ENCODE measurements around the gene ANKRD31. TPM values are rescaled to one million over a fixed set of nuclear protein-coding genes. Genes with fewer than 3 reads are reported as not detected.
"Not testable (repeated sequence)": the region's sequence is repeated elsewhere in the genome, so short reads cannot be mapped to it uniquely, and the experiment has no call there.

ANKRD31 gene
- polyA plus RNA-seq, 3 donors, result 0.43 to 0.66 (median 0.46) TPM

DNA sequence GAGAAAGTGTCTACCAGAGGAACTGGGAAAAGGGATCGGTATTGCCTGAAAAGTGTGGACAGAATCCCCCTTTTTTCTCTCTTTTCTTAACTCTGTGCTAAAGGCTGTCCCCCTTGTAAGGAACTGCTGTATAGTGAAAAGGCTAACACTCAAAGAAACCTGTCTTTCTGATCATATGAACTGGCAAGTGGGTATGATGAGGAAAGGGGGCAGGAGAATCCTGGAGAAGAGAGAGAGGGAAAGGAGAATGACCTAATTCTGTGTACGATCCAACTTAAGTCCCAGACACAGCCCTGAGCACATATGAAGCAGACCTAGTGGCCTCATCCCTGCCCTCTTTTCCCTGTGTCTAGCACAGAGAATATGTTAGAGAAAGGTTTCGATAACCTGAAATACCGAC, 967 bp downstream of the ANKRD31 start:
- DNase-seq, result no peak

DNA sequence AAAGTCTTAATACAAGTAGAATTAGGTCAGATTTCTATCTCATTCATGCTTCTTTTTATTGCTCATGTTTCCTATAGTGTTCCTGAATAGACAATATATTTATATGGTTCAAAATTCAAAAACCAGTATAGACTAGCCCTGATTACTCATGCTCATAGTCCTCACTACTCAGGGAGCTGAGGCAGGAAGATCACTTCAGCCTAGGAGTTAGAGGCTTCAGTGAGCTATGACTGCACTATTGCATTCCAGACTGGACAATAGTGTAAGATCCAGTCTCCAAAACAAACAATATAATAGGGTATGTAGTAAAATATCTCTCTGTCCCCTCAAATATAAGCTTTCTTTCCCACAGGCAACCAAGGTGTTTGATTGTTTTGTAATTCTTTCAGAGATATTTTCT, 2.4 kb downstream of the ANKRD31 start:
- DNase-seq, result no peak

DNA sequence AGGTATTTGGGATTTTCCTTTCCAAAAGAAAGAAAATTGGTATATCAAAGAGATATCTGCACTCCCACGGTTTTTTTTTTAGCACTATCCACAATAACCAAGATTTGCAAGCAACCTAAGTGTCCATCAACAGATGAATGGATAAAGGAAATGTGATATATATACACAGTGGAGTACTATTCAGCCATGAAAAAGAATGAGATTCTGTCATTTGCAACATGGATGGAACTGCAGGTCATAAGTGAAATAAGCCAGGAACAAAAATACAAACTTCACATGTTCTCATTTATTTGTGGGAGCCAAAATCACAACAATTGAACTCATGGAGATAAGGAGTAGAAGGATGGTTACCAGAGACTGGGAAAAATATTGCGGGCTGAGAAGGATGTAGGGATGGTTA, 9.8 kb downstream of the ANKRD31 start:
- no peak for DNase-seq

GRCh38 chr5:75225506-75225905, 11.2 kb downstream of the ANKRD31 start:
- no peak for DNase-seq

GRCh38 chr5:75220787-75221186, 15.9 kb downstream of the ANKRD31 start:
- not testable (repeated sequence) for DNase-seq

- no peak for DNase-seq
These were observed 21.8 kb downstream of the ANKRD31 start for GRCh38 chr5:75214928-75215327.

- DNase-seq, result no peak
These were observed 22.3 kb downstream of the ANKRD31 start for GRCh38 chr5:75214409-75214808.

GRCh38 chr5:75203604-75204003, 33.1 kb downstream of the ANKRD31 start:
- DNase-seq, result no peak

- no peak for DNase-seq
These were observed 33.7 kb downstream of the ANKRD31 start for GRCh38 chr5:75202935-75203334.

- no peak for DNase-seq
These were observed 35.9 kb downstream of the ANKRD31 start for GRCh38 chr5:75200776-75201175.

DNA sequence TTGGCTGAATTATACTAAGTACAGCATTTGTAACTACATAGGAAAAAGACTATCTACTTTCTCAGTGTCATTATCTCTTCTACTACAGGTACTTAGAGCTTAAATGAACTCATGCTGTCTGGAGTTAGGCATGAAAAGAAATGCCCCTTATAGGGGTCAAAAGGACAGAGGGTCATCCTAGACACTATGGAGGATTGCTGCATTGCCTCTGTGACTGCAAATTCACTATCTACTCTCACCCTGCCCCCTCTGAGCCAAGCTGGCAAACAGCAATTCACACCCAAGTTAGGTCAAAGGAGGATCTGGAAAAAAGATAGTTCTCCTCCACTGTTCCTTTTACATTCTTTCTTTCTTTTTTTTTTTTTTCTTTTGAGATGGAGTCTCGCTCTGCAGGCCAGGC, 36.7 kb downstream of the ANKRD31 start:
- DNase-seq, result no peak

GRCh38 chr5:75199071-75199470, 37.6 kb downstream of the ANKRD31 start:
- DNase-seq, result no peak

GRCh38 chr5:75197745-75198144, 38.9 kb downstream of the ANKRD31 start:
- DNase-seq, result no peak

DNA sequence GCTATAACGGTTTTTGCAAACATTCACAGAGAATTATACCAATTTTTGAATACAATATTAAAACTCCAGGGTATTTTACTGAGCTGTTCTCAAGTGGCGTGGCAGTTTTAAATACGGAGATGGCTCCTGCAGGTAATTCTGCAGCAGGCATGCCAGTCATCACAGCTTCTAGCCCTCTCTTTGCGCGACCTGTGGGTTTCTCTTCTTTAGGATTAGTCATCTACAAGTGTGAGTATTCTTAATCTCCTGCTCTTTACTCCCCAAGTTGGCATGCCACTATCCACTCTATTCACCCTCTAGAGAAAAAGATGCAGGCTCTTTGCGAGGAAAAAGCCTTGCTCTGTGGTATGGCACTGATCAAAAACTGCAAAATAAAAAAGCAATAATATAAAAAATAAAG, 43.9 kb downstream of the ANKRD31 start:
- DNase-seq, result no peak

- no peak for DNase-seq
These were observed 44.4 kb downstream of the ANKRD31 start for GRCh38 chr5:75192264-75192663.

DNA sequence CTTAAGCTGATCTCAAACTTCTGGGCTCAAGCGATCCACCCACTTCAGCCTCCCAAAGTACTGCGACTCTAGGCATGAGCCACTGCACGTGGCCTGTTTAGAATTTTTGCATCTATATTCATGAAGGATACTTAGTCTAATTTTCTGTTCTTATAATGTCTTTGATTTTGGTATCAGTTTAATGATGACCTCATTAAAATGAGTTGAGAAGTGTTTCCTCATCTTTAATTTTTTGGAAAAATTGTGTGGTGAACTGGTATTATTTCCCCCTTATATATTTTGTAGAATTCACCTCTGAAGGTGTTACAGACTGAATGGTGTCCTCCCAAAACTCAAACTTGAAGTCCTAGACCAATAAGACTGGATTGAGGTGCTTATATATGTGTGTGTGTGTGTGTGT, 46.5 kb downstream of the ANKRD31 start:
- DNase-seq, result no peak

DNA sequence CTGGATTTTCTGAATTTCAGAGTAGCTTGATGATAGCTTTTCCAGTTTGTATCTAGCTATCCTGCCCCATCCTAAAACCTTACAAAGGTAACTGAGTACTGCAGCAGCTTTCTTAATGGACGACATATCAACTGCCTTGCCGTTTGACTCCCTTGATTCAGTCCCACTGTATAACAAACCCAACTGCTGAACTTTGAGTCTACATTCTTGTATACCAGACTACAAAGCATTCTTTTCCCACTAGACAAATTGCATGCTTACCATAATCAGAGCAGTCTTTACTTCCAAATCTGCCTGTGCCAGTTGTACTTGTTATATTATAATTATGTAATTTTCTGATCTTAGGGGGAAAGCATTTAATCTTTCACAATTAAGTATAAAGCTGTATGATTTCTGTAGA, 47.3 kb downstream of the ANKRD31 start:
- DNase-seq, result no peak

GRCh38 chr5:75185763-75186162, 50.9 kb downstream of the ANKRD31 start:
- DNase-seq, result no peak

DNA sequence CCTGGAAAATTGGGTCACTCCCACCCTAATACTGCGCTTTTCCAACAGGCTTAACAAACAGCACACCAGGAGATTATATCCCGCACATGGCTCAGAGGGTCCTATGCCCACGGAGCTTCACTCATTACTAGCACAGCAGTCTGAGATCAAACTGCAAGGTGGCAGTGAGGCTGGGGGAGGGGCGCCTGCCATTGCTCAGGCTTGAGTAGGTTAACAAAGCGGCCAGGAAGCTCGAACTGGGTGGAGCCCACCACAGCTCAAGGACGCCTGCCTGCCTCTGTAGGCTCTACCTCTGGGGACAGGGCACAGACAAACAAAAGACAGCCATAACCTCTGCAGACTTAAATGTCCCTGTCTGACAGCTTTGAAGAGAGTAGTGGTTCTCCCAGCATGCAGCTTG, 60.7 kb downstream of the ANKRD31 start:
- DNase-seq, result not testable (repeated sequence)

DNA sequence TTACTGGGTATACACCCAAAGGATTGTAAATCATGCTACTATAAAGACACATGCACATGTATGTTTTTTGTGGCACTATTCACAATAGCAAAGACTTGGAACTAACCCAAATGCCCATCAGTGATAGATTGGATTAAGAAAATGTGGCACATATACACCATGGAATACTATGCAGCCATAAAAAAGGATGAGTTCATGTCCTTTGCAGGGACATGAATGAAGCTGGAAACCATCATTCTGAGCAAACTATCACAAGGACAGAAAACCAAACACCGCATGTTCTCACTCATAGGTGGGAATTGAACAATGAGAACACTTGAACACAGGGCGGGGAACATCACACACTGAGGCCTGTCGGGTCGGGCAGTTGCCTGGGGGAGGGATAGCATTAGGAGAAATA, 61.8 kb downstream of the ANKRD31 start:
- not testable (repeated sequence) for DNase-seq

GRCh38 chr5:75169516-75169915, 67.2 kb downstream of the ANKRD31 start:
- no peak for DNase-seq

- DNase-seq, result no peak
These were observed 68.5 kb downstream of the ANKRD31 start for GRCh38 chr5:75168026-75168735.

- DNase-seq, result no peak
These were observed 69.3 kb downstream of the ANKRD31 start for GRCh38 chr5:75167345-75167744.

GRCh38 chr5:75161508-75161907, 75.2 kb downstream of the ANKRD31 start:
- not testable (repeated sequence) for DNase-seq
